HG02759 (cell line): Measurements from ENCODE around the gene MRPL37.

ENCODE experiments used
- ATAC-seq: cut with Tn5 transposase; IDR thresholded peaks from one replicate; pipeline ENCODE4 v1.9.1; 2021; ENCODE audit warnings: mild to moderate bottlenecking, moderate library complexity; ENCODE audit not compliant: unreplicated experiment

Gene MRPL37

GRCh38 chr1:54238353-54239034 is 38.5 kb downstream of the MRPL37 start:
- no peak for ATAC-seq

GRCh38 chr1:54239035-54239383 is 39.0 kb downstream of the MRPL37 start:
- no peak for ATAC-seq

GRCh38 chr1:54239631-54240031 is 39.7 kb downstream of the MRPL37 start:
- no peak for ATAC-seq

- ATAC-seq, result no peak
Observed at GRCh38 chr1:54240741-54241335, 40.9 kb downstream of the MRPL37 start.

- no peak for ATAC-seq
Observed at GRCh38 chr1:54241364-54241763, 41.4 kb downstream of the MRPL37 start.

- no peak for ATAC-seq
Observed at GRCh38 chr1:54243022-54243421, 43.1 kb downstream of the MRPL37 start.

GRCh38 chr1:54244655-54245054 is 44.7 kb downstream of the MRPL37 start:
- no peak for ATAC-seq

GRCh38 chr1:54245501-54245900 is 45.5 kb downstream of the MRPL37 start:
- ATAC-seq, result no peak

- no peak for ATAC-seq
Observed at GRCh38 chr1:54246116-54246721, 46.3 kb downstream of the MRPL37 start.

GRCh38 chr1:54247863-54248515 is 48.0 kb downstream of the MRPL37 start:
- no peak for ATAC-seq

GRCh38 chr1:54248966-54249365 is 49.0 kb downstream of the MRPL37 start:
- ATAC-seq, result no peak

- ATAC-seq, result no peak
Observed at GRCh38 chr1:54249819-54250435, 50.0 kb downstream of the MRPL37 start.

- ATAC-seq, result no peak
Observed at GRCh38 chr1:54250670-54251069, 50.7 kb downstream of the MRPL37 start.

- no peak for ATAC-seq
Observed at GRCh38 chr1:54252371-54252936, 52.5 kb downstream of the MRPL37 start.

GRCh38 chr1:54253480-54253879 is 53.5 kb downstream of the MRPL37 start:
- no peak for ATAC-seq

GRCh38 chr1:54254055-54254454 is 54.1 kb downstream of the MRPL37 start:
- ATAC-seq, result no peak

GRCh38 chr1:54255026-54255702 is 55.2 kb downstream of the MRPL37 start:
- ATAC-seq, result no peak

- ATAC-seq, result no peak
Observed at GRCh38 chr1:54256522-54257345, 56.8 kb downstream of the MRPL37 start.

- ATAC-seq, result no peak
Observed at GRCh38 chr1:54257346-54257620, 57.3 kb downstream of the MRPL37 start.

- ATAC-seq, result no peak
Observed at GRCh38 chr1:54257876-54258275, 57.9 kb downstream of the MRPL37 start.
